Measurements from ENCODE around the gene FOXO3. TPM values are rescaled to one million over a fixed set of nuclear protein-coding genes. Genes with fewer than 3 reads are reported as not detected.

Gene FOXO3
- total and polyA plus RNA-seq, 11 donors, result 11.6 to 87.9 (median 38.7) TPM

- WGBS, 4 donors, result 52 to 71% (median 69%) methylated on average over 2 of the region's 2 CpGs
- TF ChIP-seq POLR2A (IDR thresholded peaks at IDR 0.05) (no peak), CTCF (IDR thresholded peaks at IDR 0.05) (no peak)
- peaks cover 17 to 97% (median 92%) of the 10 kb centered on the region in 12 donors for H3K4me1 ChIP-seq
- no peak overlapping the region for H3K4me3 ChIP-seq
- no peak for DNase-seq
- H3K9me3 ChIP-seq, result no peaks in the 10 kb centered on the region
- H3K36me3 ChIP-seq, result peaks cover 0 to 5% (median 0%) of the 10 kb centered on the region in 9 donors
- peak in 3 of 4 donors; percentile 33 to 36 (median 35) for ATAC-seq
- H3K27me3 ChIP-seq, result no peaks in the 10 kb centered on the region
- intact Hi-C loops (cut with DNase I), result no loop called here
- peak overlapping the region in 1 of 12 donors; percentile 55 for H3K27ac ChIP-seq
Observed at GRCh38 chr6:108673602-108674001, 112.9 kb downstream of the FOXO3 start.

DNA sequence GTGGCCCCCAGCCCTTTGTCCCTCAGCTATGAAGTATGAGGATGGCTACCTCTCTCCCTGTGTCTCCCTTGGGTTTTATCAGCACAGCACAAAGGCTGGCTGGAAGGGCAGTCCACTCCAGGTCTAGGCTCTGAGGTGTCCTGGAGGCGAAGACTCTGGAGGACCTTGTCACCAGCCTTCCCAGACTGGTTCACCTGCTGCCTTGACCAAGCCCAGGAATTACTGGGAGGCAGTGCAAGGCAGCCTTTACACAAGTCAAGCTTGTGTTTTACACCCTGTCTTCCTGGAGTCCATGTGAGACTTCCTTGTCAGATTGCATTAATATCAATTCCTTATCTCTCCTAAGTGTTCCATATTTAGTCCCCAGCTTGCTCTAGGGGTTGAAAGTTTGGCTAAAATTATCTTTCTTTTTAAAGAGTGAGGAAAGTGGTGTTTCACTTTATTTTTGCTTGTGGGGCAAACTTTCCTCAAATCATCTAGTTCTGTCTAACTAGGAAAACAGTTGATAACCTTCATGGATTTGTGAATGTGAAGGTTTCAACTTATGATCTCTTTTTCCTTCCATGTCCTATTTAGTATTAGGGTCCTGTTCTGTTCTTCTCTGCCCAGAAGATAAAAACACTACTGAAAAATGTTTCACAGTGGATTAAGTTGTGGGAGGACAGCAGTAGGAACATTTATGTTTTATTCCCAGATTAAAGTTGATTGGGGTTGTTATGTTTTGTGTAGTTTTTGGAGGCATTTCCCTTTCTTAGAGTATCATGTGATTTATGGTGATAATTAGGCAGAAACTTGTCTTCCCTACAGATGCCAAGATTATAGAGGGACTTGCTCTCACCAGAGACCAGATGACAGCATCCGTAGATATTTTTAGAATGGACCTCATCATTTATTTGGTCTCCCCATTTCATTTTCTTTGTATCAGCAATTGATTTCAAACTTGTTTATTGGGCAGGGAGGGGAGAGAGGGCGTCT lies 114.8 kb downstream of the FOXO3 start:
- TF ChIP-seq CTCF (IDR thresholded peaks at IDR 0.05) (no peak), POLR2A (IDR thresholded peaks at IDR 0.05) (no peak)
- Histone ChIP-seq H3K27me3 (no peaks in the 10 kb centered on the region), H3K9me3 (no peaks in the 10 kb centered on the region), H3K27ac (peak overlapping the region in 9 of 12 donors; percentile 9 to 42 (median 32)), H3K4me1 (peaks cover 12 to 86% (median 76%) of the 10 kb centered on the region in 12 donors), H3K4me3 (no peak overlapping the region), H3K36me3 (peaks cover 0 to 11% (median 6%) of the 10 kb centered on the region in 9 donors)
- whole genome bisulfite sequencing, 4 donors, result 42 to 56% (median 53%) methylated on average over 2 to 3 of the region's 3 CpGs
- intact Hi-C loops (cut with DNase I), result no loop called here
- DNase-seq (no peak), ATAC-seq (no peak)

- Histone ChIP-seq H3K36me3 (peaks cover 0 to 17% (median 6%) of the 10 kb centered on the region in 9 donors), H3K27me3 (no peaks in the 10 kb centered on the region), H3K4me1 (peaks cover 9 to 75% (median 65%) of the 10 kb centered on the region in 12 donors), H3K9me3 (no peaks in the 10 kb centered on the region), H3K4me3 (no peak overlapping the region), H3K27ac (peak overlapping the region in 9 of 12 donors; percentile 1 to 42 (median 31))
- TF ChIP-seq CTCF (IDR thresholded peaks at IDR 0.05) (no peak), POLR2A (IDR thresholded peaks at IDR 0.05) (no peak)
- 85 to 89% (median 88%) methylated on average over 3 of the region's 3 CpGs for WGBS, 4 donors
- ATAC-seq (no peak), DNase-seq (no peak)
- intact Hi-C loops (cut with DNase I), result no loop called here
Observed at GRCh38 chr6:108676555-108676954, 115.8 kb downstream of the FOXO3 start.

DNA sequence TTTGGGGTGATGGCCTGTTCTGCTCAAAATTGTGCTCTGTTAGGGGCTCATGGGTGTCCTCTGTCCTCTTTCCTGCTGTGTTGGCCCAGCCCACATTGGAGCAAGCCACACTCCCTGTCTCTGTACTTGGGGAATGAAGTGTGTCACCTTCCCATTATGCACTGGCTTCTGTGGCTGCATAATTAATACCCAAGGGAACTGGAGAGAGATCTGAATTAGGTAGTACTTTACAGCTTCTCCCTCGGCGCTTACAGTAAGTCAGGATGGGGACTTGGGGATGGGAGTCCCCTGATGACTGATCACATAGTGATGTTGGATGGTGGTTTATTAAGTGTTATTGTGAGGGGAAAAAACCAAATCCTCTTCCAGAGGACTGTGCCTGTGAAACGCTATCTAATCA lies 116.6 kb downstream of the FOXO3 start:
- DNase-seq, result no peak
- 73 to 81% (median 79%) methylated on average over 3 of the region's 3 CpGs for WGBS, 4 donors
- intact Hi-C loops (cut with DNase I), result no loop called here
- no peaks in the 10 kb centered on the region for H3K9me3 ChIP-seq
- H3K4me1 ChIP-seq, result peaks cover 9 to 68% (median 59%) of the 10 kb centered on the region in 12 donors
- H3K36me3 ChIP-seq, result peaks cover 0 to 17% (median 6%) of the 10 kb centered on the region in 9 donors
- no peak overlapping the region for H3K4me3 ChIP-seq
- TF ChIP-seq POLR2A (IDR thresholded peaks at IDR 0.05), result no peak
- TF ChIP-seq CTCF (IDR thresholded peaks at IDR 0.05), result no peak
- peak overlapping the region in 10 of 12 donors; percentile 8 to 42 (median 33) for H3K27ac ChIP-seq
- H3K27me3 ChIP-seq, result no peaks in the 10 kb centered on the region
- ATAC-seq, result peak in 3 of 4 donors; percentile 18 to 61 (median 34)

All from heart left ventricle (tissue), 16 donors.